Heart right ventricle (tissue), 16 donors: ENCODE results near the gene ZRANB1. TPM values are rescaled to one million over a fixed set of nuclear protein-coding genes. Genes with fewer than 3 reads are reported as not detected.

ENCODE experiments used
- ATAC-seq, 8 donors: fragments of 200-7000 bp; cut with Tn5 transposase; one replicate each; pipeline ENCODE4 v1.9.1; 2020; ENCODE audit warnings: mild to moderate bottlenecking in 8 of 8, moderate library complexity in 8 of 8, moderate number of reproducible peaks in 1 of 8
- DNase-seq, 2 donors: peaks; one replicate each; pipeline ENCODE4 v3.0.0-alpha.2; 2020
- H3K27ac ChIP-seq, 10 donors: fragments of 200-600 bp; sonication (generic) in 2 of 10; one replicate each; pipeline versions ENCODE4 v1.5.0 to v1.8.0; 2020 to 2022; ENCODE audit warnings: mild to moderate bottlenecking in 3 of 10
- H3K27me3 ChIP-seq, 7 donors: fragments of 200-600 bp; one replicate each; pipeline ENCODE4 v1.8.0; 2021 to 2022; ENCODE audit warnings: mild to moderate bottlenecking in 2 of 7
- H3K36me3 ChIP-seq, 9 donors: fragments of 200-600 bp; sonication (generic) in 1 of 9; one replicate each; pipeline versions ENCODE4 v1.5.0 to v1.8.0; 2020 to 2022; ENCODE audit warnings: mild to moderate bottlenecking in 2 of 9
- H3K4me1 ChIP-seq, 9 donors: fragments of 200-600 bp; sonication (generic) in 1 of 9; one replicate each; pipeline versions ENCODE4 v1.5.0 to v1.8.0; 2020 to 2022; ENCODE audit warnings: mild to moderate bottlenecking in 4 of 9
- H3K4me3 ChIP-seq, 10 donors: fragments of 200-600 bp; sonication (generic) in 2 of 10; one replicate each; pipeline versions ENCODE4 v1.5.0 to v1.8.0; 2020 to 2022; ENCODE audit warnings: mild to moderate bottlenecking in 7 of 10, moderate library complexity in 2 of 10
- H3K9me3 ChIP-seq, 11 donors: fragments of 200-600 bp in 10 of 11; sonication (generic) in 2 of 11; one replicate each; pipeline versions ENCODE4 v1.5.0 to v1.8.0; 2013 to 2022; ENCODE audit warnings: mild to moderate bottlenecking in 2 of 11, control low read depth in 1 of 11, moderate library complexity in 1 of 11
- CTCF ChIP-seq, 9 donors: fragments of 200-600 bp; sonication (generic) in 2 of 9; IDR thresholded peaks; one replicate each; pipeline versions ENCODE4 v1.5.0 to v1.8.0; 2021 to 2022; ENCODE audit warnings: antibody characterized with exemption in 9 of 9, mild to moderate bottlenecking in 5 of 9, moderate library complexity in 1 of 9
- WGBS, 2 donors: extraction: QIAGEN DNeasy Blood & Tissue Kit; methylation state at CpG; one replicate each; pipeline ENCODE4 v1.1.7; 2013; ENCODE audit warnings: inconsistent platforms in 1 of 2; 5-methylcytosine and 5-hydroxymethylcytosine counted together
- intact Hi-C, 10 donors: fragments of 100-400 bp; cut with DNase I; formaldehyde crosslinking; loops; one replicate each; pipeline versions ENCODE4 v1.11.1 to v1.14.2; 2022
- polyA plus RNA-seq, 2 donors: library from polyadenylated mRNA; stranded (reverse); fragments of 200-250 nt; gene quantifications; one replicate each; pipeline ENCODE4 v1.2.3, GENCODE V29; 2013
- total RNA-seq, 10 donors: library from RNA; stranded (reverse); fragmentation: NEBNext Ultra II Directional in 3 of 10; extraction: Animal tissue kit (Norgen Biotek cat#: 25700) in 3 of 10; gene quantifications; one replicate each; pipeline versions ENCODE4 v1.2.1 to v1.2.4, GENCODE V29; 2021 to 2023
- donor health status: Arrhythmogenic right ventricular cardiomyopathy.
- donor health status: ischemic (EF 13 %, LVEDD 7.1; RV severe dilation, severe dysfunction).
- donor health status: healthy with polysubstance abuse.
- donor health status: DM: no; HTN: yes; CAD: no.
- donor health status: DM: no; HTN: no; CAD: no.
- donor health status: ischemic (EF 25% LVEDD 6.9; RV normal size, moderate dysfunction).
- donor health status: ischemic (EF 25% LVEDD 5.7; RV mildly dilated, moderate dysfunction).
- donor health status: healthy.
- donor health status: DM: yes; HTN: yes; CAD: no.
- donor health status: Ischemic cardiomyopathy.
- donor health status: ischemic (EF 35%, LVEDD 5.7; RV mildly dilated, moderate dysfunction).
- donor health status: nonischemic (EF 11% LVEDD 7.7; RV severe dilation, severe dysfunction).
- donor health status: DM: yes; HTN: yes; CAD: no.
- donor health status: PGD.
- donor health status: ischemic (EF 29% LVEDD 5.4; RV normal size, mild dysfunction).
- donor health status: nonischemic (EF 23%, LVEDD 6.1; RV moderate dilation, normal function).

ZRANB1 gene
- total and polyA plus RNA-seq, 12 donors = 13.0 to 33.2 (median 27.5) TPM

- intact Hi-C loops = loop anchor here in 4 of 10 donors (5.0 to 10.0 kb wide), 8 partner anchors 40 to 160 kb away; no protein-coding TSS in a partner anchor
- H3K4me1 ChIP-seq = peaks cover 30 to 56% (median 39%) of the 10 kb centered on the region in 9 donors
- no peak for DNase-seq
Measured at GRCh38 chr10:124997306-124997705, 55.4 kb downstream of the ZRANB1 start.

GRCh38 chr10:124997771-124998623 lies 56.1 kb downstream of the ZRANB1 start:
- Histone ChIP-seq H3K36me3 (peaks cover 0 to 99% (median 37%) of the 10 kb centered on the region in 9 donors), H3K4me1 (peaks cover 30 to 56% (median 42%) of the 10 kb centered on the region in 9 donors)
- no peak for TF ChIP-seq CTCF (IDR thresholded peaks at IDR 0.05)

More at GRCh38 chr10:124997306-124997705, 55.4 kb downstream of the ZRANB1 start:
- H3K4me3 ChIP-seq = no peak overlapping the region
- TF ChIP-seq CTCF (IDR thresholded peaks at IDR 0.05) = no peak
- no peak overlapping the region for H3K27ac ChIP-seq
- 95 to 97% methylated on average over 11 of the region's 11 CpGs for WGBS, 2 donors
- peaks cover 0 to 99% (median 37%) of the 10 kb centered on the region in 9 donors for H3K36me3 ChIP-seq
- no peaks in the 10 kb centered on the region for H3K9me3 ChIP-seq
- no peak for ATAC-seq
- H3K27me3 ChIP-seq = no peaks in the 10 kb centered on the region

GRCh38 chr10:124998624-124999291 lies 56.8 kb downstream of the ZRANB1 start:
- no peaks in the 10 kb centered on the region for H3K9me3 ChIP-seq
- TF ChIP-seq CTCF (IDR thresholded peaks at IDR 0.05) = no peak
- H3K4me1 ChIP-seq = peaks cover 30 to 56% (median 42%) of the 10 kb centered on the region in 9 donors
- H3K4me3 ChIP-seq = no peak overlapping the region
- H3K27me3 ChIP-seq = no peaks in the 10 kb centered on the region
- peaks cover 0 to 99% (median 31%) of the 10 kb centered on the region in 9 donors for H3K36me3 ChIP-seq
- H3K27ac ChIP-seq = peak overlapping the region in 9 of 10 donors; percentile 46 to 81 (median 71)
- WGBS, 2 donors = 66 to 70% methylated on average over 16 of the region's 16 CpGs
- intact Hi-C loops = loop anchor here in 4 of 10 donors (5.0 to 10.0 kb wide), 8 partner anchors 39 to 159 kb away; no protein-coding TSS in a partner anchor
- ATAC-seq = peak in 1 of 8 donors; percentile 3
- peak in 1 of 2 donors; percentile 3 for DNase-seq

More at GRCh38 chr10:124997771-124998623, 56.1 kb downstream of the ZRANB1 start:
- Histone ChIP-seq H3K4me3 (no peak overlapping the region), H3K9me3 (no peaks in the 10 kb centered on the region), H3K27me3 (no peaks in the 10 kb centered on the region), H3K27ac (peak overlapping the region in 7 of 10 donors; percentile 46 to 81 (median 73))
- peak in 1 of 2 donors; percentile 6 for DNase-seq
- no peak for ATAC-seq
- WGBS, 2 donors = 80 to 81% methylated on average over 35 of the region's 35 CpGs
- intact Hi-C loops = loop anchor here in 4 of 10 donors (5.0 to 10.0 kb wide), 8 partner anchors 39 to 159 kb away; no protein-coding TSS in a partner anchor
